ENCODE measurements around the gene KIF27. TPM values are rescaled to one million over a fixed set of nuclear protein-coding genes. Genes with fewer than 3 reads are reported as not detected.
A peak's percentile ranks its signal among the peaks of the same experiment; 100 is the strongest.

Gene KIF27, protein sequence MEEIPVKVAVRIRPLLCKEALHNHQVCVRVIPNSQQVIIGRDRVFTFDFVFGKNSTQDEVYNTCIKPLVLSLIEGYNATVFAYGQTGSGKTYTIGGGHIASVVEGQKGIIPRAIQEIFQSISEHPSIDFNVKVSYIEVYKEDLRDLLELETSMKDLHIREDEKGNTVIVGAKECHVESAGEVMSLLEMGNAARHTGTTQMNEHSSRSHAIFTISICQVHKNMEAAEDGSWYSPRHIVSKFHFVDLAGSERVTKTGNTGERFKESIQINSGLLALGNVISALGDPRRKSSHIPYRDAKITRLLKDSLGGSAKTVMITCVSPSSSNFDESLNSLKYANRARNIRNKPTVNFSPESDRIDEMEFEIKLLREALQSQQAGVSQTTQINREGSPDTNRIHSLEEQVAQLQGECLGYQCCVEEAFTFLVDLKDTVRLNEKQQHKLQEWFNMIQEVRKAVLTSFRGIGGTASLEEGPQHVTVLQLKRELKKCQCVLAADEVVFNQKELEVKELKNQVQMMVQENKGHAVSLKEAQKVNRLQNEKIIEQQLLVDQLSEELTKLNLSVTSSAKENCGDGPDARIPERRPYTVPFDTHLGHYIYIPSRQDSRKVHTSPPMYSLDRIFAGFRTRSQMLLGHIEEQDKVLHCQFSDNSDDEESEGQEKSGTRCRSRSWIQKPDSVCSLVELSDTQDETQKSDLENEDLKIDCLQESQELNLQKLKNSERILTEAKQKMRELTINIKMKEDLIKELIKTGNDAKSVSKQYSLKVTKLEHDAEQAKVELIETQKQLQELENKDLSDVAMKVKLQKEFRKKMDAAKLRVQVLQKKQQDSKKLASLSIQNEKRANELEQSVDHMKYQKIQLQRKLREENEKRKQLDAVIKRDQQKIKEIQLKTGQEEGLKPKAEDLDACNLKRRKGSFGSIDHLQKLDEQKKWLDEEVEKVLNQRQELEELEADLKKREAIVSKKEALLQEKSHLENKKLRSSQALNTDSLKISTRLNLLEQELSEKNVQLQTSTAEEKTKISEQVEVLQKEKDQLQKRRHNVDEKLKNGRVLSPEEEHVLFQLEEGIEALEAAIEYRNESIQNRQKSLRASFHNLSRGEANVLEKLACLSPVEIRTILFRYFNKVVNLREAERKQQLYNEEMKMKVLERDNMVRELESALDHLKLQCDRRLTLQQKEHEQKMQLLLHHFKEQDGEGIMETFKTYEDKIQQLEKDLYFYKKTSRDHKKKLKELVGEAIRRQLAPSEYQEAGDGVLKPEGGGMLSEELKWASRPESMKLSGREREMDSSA (N-terminal part only)
- 1.9 and 2.0 TPM in 2 replicates for polyA plus RNA-seq (2013)

DNA sequence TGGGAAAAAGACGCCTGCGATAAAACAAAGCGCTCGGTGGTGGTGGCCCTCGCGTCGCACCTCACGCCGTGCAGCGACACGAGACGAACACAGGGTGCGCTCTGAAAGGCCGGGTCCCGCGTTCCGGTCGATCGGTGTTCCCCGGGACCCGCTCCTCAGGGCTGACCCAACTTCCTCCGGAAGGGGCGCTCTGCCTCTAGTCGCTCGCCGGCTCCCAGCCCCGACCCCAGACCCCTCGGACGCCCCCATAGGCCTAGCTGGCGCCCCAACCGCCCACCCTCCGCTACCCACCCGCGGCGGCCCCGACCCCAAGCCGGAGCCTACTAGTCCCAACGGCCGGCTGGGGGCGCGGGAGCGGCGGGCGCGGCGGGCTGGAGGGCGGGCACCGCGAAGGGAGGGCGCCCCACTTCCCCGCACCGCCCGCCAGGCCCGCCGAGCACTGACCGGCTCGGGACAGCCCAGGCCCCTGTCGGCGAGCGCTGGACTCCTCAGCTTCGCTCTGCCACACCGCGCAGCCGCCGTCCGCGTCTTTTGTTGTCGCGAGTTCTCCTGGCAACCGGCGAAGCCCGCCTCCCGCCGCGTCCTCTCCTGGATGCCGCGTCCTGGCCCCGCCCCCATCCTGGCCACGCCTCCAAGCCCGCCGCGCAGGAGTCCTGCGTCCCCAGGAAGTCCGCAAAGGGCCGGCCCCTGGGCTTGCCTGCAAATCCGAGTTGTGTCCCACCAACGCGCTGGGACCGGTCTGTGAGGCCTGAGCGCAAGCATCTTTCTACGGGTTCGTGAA is at the start of gene KIF27:
Gene KIF27, minus strand, starts transcription at position 506 of the 781 bp plus-strand sequence. CDS start 5,841 bp downstream, outside the sequence.
- H3K4me1 ChIP-seq (ENCODE audit: control insufficient read depth in 1 of 2, insufficient read depth in 2 of 2, low read length in 2 of 2) = no peaks in the 10 kb centered on the region
- H3K36me3 ChIP-seq (ENCODE audit: control insufficient read depth in 1 of 2, insufficient read depth in 2 of 2, low read length in 2 of 2) = no peaks in the 10 kb centered on the region
- H3K9me3 ChIP-seq (ENCODE audit: insufficient read depth, low read depth, low read length) = no peaks in the 10 kb centered on the region
- peak within 1 kb of the TSS; percentile 57 for H3K9ac ChIP-seq (ENCODE audit: low read length)
- WGBS (ENCODE audit: extremely low coverage, insufficient coverage, insufficient read length) = no CpG with 5 or more reads among the region's 92 CpGs
- H2AFZ ChIP-seq (ENCODE audit: insufficient read depth, low read length, poor library complexity) = peak within 1 kb of the TSS; percentile 96
- peak within 1 kb of the TSS; percentile 69 for H2BK5ac ChIP-seq (ENCODE audit: low read depth, low read length, poor library complexity)
- peak within 1 kb of the TSS; percentile 83 for H3K4me3 ChIP-seq (ENCODE audit: low read depth, low read length)
- peak within 1 kb of the TSS; percentile 55 for H2BK120ac ChIP-seq (ENCODE audit: insufficient read depth, low read length, poor library complexity)
- peak within 1 kb of the TSS; percentile 25 for H3K4ac ChIP-seq (ENCODE audit: low read depth, low read length)
- peak within 1 kb of the TSS; percentile 75 for H3K18ac ChIP-seq (ENCODE audit: low read length)
- H3K79me2 ChIP-seq (ENCODE audit: control insufficient read depth, insufficient read depth, low read length, poor library complexity) = peaks cover 2% of the 10 kb centered on the region
- peaks cover 5% of the 10 kb centered on the region for H3K79me1 ChIP-seq (ENCODE audit: low read length)
- H4K91ac ChIP-seq (ENCODE audit: low read depth, low read length) = peak within 1 kb of the TSS; percentile 51
- H2BK12ac ChIP-seq (ENCODE audit: low read length) = no peak within 1 kb of the TSS
- peak within 1 kb of the TSS; percentile 60 for H4K12ac ChIP-seq (ENCODE audit: low read depth, low read length)
- H3K27me3 ChIP-seq (ENCODE audit: insufficient read depth, low read length) = no peaks in the 10 kb centered on the region
- H3K27ac ChIP-seq (ENCODE audit: low read depth, low read length) = peak within 1 kb of the TSS; percentile 86
- H3K14ac ChIP-seq (ENCODE audit: low read length) = peak within 1 kb of the TSS; percentile 17
- DNase-seq = peak; percentile 100
- peak within 1 kb of the TSS; percentile 84 for H3K4me2 ChIP-seq (ENCODE audit: low read length)
- H2AK5ac ChIP-seq (ENCODE audit: low read length) = no peak within 1 kb of the TSS
- H3K23ac ChIP-seq (ENCODE audit: low read length) = no peak within 1 kb of the TSS
- peak within 1 kb of the TSS; percentile 85 for H4K8ac ChIP-seq (ENCODE audit: low read depth, low read length)

- no peak overlapping the region for H3K4me3 ChIP-seq (ENCODE audit: low read depth, low read length)
- H3K4me2 ChIP-seq (ENCODE audit: low read length) = no peak overlapping the region
- no peak for DNase-seq
- no peak overlapping the region for H3K23ac ChIP-seq (ENCODE audit: low read length)
- no peak overlapping the region for H4K8ac ChIP-seq (ENCODE audit: low read depth, low read length)
- no peak overlapping the region for H2AFZ ChIP-seq (ENCODE audit: insufficient read depth, low read length, poor library complexity)
- 100% methylated on average over 2 of the region's 3 CpGs for WGBS (ENCODE audit: extremely low coverage, insufficient coverage, insufficient read length)
- H3K9me3 ChIP-seq (ENCODE audit: insufficient read depth, low read depth, low read length) = no peaks in the 10 kb centered on the region
- no peak overlapping the region for H3K4ac ChIP-seq (ENCODE audit: low read depth, low read length)
- H3K4me1 ChIP-seq (ENCODE audit: control insufficient read depth in 1 of 2, insufficient read depth in 2 of 2, low read length in 2 of 2) = no peaks in the 10 kb centered on the region
- H2BK12ac ChIP-seq (ENCODE audit: low read length) = no peak overlapping the region
- H3K27me3 ChIP-seq (ENCODE audit: insufficient read depth, low read length) = no peaks in the 10 kb centered on the region
- H3K14ac ChIP-seq (ENCODE audit: low read length) = no peak overlapping the region
- no peak overlapping the region for H2AK5ac ChIP-seq (ENCODE audit: low read length)
- no peak overlapping the region for H3K18ac ChIP-seq (ENCODE audit: low read length)
- no peaks in the 10 kb centered on the region for H3K79me1 ChIP-seq (ENCODE audit: low read length)
- H4K12ac ChIP-seq (ENCODE audit: low read depth, low read length) = no peak overlapping the region
- no peak overlapping the region for H4K91ac ChIP-seq (ENCODE audit: low read depth, low read length)
- H3K27ac ChIP-seq (ENCODE audit: low read depth, low read length) = no peak overlapping the region
- no peak overlapping the region for H2BK120ac ChIP-seq (ENCODE audit: insufficient read depth, low read length, poor library complexity)
- H2BK5ac ChIP-seq (ENCODE audit: low read depth, low read length, poor library complexity) = no peak overlapping the region
- H3K79me2 ChIP-seq (ENCODE audit: control insufficient read depth, insufficient read depth, low read length, poor library complexity) = no peaks in the 10 kb centered on the region
- H3K36me3 ChIP-seq (ENCODE audit: control insufficient read depth in 1 of 2, insufficient read depth in 2 of 2, low read length in 2 of 2) = peaks cover 9 to 37% of the 10 kb centered on the region in 2 experiments
- no peak overlapping the region for H3K9ac ChIP-seq (ENCODE audit: low read length)
Observed at GRCh38 chr9:83969602-83970001, 48.4 kb upstream of the KIF27 start.

- H3K9me3 ChIP-seq (ENCODE audit: insufficient read depth, low read depth, low read length) = no peaks in the 10 kb centered on the region
- H3K79me2 ChIP-seq (ENCODE audit: control insufficient read depth, insufficient read depth, low read length, poor library complexity) = no peaks in the 10 kb centered on the region
- no peak overlapping the region for H2BK120ac ChIP-seq (ENCODE audit: insufficient read depth, low read length, poor library complexity)
- peaks cover 6 to 25% of the 10 kb centered on the region in 2 experiments for H3K36me3 ChIP-seq (ENCODE audit: control insufficient read depth in 1 of 2, insufficient read depth in 2 of 2, low read length in 2 of 2)
- no peak overlapping the region for H4K91ac ChIP-seq (ENCODE audit: low read depth, low read length)
- H3K9ac ChIP-seq (ENCODE audit: low read length) = no peak overlapping the region
- no peak overlapping the region for H3K4ac ChIP-seq (ENCODE audit: low read depth, low read length)
- H3K4me2 ChIP-seq (ENCODE audit: low read length) = no peak overlapping the region
- H3K79me1 ChIP-seq (ENCODE audit: low read length) = no peaks in the 10 kb centered on the region
- H4K8ac ChIP-seq (ENCODE audit: low read depth, low read length) = no peak overlapping the region
- no peak overlapping the region for H2AFZ ChIP-seq (ENCODE audit: insufficient read depth, low read length, poor library complexity)
- no peak overlapping the region for H4K12ac ChIP-seq (ENCODE audit: low read depth, low read length)
- H3K14ac ChIP-seq (ENCODE audit: low read length) = no peak overlapping the region
- H2AK5ac ChIP-seq (ENCODE audit: low read length) = no peak overlapping the region
- H2BK5ac ChIP-seq (ENCODE audit: low read depth, low read length, poor library complexity) = no peak overlapping the region
- H3K4me1 ChIP-seq (ENCODE audit: control insufficient read depth in 1 of 2, insufficient read depth in 2 of 2, low read length in 2 of 2) = peaks cover 3% of the 10 kb centered on the region in 2 experiments
- no peak overlapping the region for H3K23ac ChIP-seq (ENCODE audit: low read length)
- no peak overlapping the region for H3K18ac ChIP-seq (ENCODE audit: low read length)
- H2BK12ac ChIP-seq (ENCODE audit: low read length) = no peak overlapping the region
- no peak for DNase-seq
- no peak overlapping the region for H3K27ac ChIP-seq (ENCODE audit: low read depth, low read length)
- no peaks in the 10 kb centered on the region for H3K27me3 ChIP-seq (ENCODE audit: insufficient read depth, low read length)
- H3K4me3 ChIP-seq (ENCODE audit: low read depth, low read length) = no peak overlapping the region
- WGBS (ENCODE audit: extremely low coverage, insufficient coverage, insufficient read length) = no CpG with 5 or more reads among the region's 1 CpG
Observed at GRCh38 chr9:83967073-83967472, 45.8 kb upstream of the KIF27 start.

All from trophoblast cell (in vitro differentiated cells and primary cell).